ENCODE measurements around the gene PLA2G15.

Gene PLA2G15

GRCh38 chr16:68310437-68310773 lies 65.2 kb downstream of the PLA2G15 start:
- no peak for TF ChIP-seq CTCF (IDR thresholded peaks at IDR 0.05; ENCODE audit: low read length, missing control alignments)
- peak; percentile 20 for DNase-seq (ENCODE audit: low read depth)

More at GRCh38 chr16:68310437-68310773, 65.2 kb downstream of the PLA2G15 start:
- peak overlapping the region; percentile 98 for H3K4me3 ChIP-seq (replicated peaks; ENCODE audit: low read depth, low read length)

Measured in fibroblast of pulmonary artery (primary cell).